Measurements from ENCODE around the gene EFCAB13.

The EFCAB13 gene

DNA sequence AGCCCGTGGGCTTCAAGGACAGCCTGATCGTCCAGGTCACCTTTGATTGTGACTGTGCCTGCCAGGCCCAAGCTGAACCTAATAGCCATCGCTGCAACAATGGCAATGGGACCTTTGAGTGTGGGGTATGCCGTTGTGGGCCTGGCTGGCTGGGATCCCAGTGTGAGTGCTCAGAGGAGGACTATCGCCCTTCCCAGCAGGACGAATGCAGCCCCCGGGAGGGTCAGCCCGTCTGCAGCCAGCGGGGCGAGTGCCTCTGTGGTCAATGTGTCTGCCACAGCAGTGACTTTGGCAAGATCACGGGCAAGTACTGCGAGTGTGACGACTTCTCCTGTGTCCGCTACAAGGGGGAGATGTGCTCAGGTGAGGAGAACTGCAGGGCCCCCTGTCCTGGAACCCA lies 31.5 kb upstream of the EFCAB13 start:
- H3K4me3 ChIP-seq (ENCODE audit: low read depth, low read length): no peak overlapping the region
- no peak for TF ChIP-seq CTCF (IDR thresholded peaks at IDR 0.05; ENCODE audit: borderline replicate concordance, insufficient read depth, low read depth, low read length)

- no peak for TF ChIP-seq CTCF (IDR thresholded peaks at IDR 0.05; ENCODE audit: borderline replicate concordance, insufficient read depth, low read depth, low read length)
- no peak overlapping the region for H3K4me3 ChIP-seq (ENCODE audit: low read depth, low read length)
Measured at GRCh38 chr17:47295037-47295873, 28.5 kb upstream of the EFCAB13 start.

- H3K4me3 ChIP-seq (ENCODE audit: low read depth, low read length): no peak overlapping the region
- TF ChIP-seq CTCF (IDR thresholded peaks at IDR 0.05; ENCODE audit: borderline replicate concordance, insufficient read depth, low read depth, low read length): no peak
Measured at GRCh38 chr17:47295874-47296255, 27.9 kb upstream of the EFCAB13 start.

DNA sequence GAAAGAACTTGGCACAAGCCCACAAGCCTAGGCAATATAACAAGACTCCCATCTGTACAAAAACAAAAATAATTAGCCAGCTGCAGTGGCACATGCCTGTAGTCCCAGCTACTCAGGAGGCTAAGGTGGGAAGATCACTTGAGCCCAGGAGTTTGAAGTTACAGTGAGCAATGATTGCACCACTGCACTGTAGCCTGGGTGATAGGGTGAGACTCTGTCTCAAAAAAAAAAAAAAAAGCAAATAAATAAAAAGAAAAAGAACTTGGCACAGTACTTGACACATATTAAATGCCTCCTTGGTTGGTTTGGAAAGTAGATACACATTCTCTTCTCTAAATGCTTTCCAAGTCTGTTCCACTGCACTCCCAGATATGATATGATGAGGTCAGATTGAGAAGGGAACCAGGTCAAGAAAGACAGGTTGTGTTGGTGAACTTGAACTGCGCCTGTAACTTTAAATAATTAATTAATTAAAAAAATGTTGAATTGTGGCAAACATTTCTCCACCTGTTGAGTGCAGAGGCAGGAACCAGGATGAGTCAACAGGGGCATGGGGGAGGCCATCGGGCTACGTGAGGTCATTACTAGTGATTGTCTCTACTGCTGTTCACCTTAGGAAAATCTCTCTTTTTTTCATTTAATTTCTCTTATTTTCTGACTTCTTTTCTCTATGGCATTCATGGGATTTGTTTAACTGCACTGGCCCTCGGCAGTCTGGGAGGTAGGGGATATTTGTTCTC lies 25.9 kb upstream of the EFCAB13 start:
- no peak overlapping the region for H3K4me3 ChIP-seq (ENCODE audit: low read depth, low read length)
- no peak for TF ChIP-seq CTCF (IDR thresholded peaks at IDR 0.05; ENCODE audit: borderline replicate concordance, insufficient read depth, low read depth, low read length)

DNA sequence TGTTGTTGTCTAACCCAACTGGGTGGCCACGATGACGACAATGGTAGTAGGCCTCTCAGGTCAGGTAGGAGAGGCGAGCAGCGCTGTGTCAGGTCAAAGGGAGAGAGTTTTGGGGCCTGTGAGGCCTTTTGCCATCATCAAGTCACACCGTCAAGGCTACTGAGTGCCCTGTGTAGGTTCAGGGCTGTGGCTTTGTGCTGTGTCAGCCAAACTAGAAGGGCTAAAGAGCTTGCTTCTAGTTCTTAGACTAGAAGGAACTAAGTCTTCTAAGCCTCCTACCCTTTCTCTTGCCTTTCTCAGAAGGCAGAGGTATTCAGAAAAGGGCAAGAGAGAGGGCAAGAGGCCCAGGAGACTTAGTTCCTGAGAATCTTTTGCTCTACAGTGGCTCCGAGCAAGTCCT lies 25.0 kb upstream of the EFCAB13 start:
- no peak for TF ChIP-seq CTCF (IDR thresholded peaks at IDR 0.05; ENCODE audit: borderline replicate concordance, insufficient read depth, low read depth, low read length)
- no peak overlapping the region for H3K4me3 ChIP-seq (ENCODE audit: low read depth, low read length)

DNA sequence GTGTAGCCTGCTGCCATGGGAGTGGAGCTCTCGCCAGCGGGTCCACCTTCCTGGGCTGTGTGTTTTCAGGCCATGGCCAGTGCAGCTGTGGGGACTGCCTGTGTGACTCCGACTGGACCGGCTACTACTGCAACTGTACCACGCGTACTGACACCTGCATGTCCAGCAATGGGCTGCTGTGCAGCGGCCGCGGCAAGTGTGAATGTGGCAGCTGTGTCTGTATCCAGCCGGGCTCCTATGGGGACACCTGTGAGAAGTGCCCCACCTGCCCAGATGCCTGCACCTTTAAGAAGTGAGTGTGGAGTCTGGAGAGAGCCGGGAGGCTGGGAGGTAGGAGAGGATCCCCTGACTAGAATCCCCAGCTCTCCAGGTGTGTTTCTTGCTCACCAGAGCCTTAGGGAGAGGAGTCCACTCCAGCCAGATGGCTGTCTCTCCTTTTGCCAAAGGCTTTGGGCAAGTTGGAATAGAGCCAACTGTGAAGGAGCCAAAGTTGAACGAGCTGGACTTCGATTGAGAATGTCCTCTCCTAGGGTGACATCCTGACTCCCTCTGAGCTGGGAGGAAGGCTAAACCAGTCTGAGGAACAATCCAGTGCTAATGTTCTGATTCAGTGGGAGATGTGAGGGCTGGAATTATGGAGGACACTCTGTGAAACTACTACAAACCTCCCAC lies 24.4 kb upstream of the EFCAB13 start:
- no peak overlapping the region for H3K4me3 ChIP-seq (ENCODE audit: low read depth, low read length)
- TF ChIP-seq CTCF (IDR thresholded peaks at IDR 0.05; ENCODE audit: borderline replicate concordance, insufficient read depth, low read depth, low read length): no peak
